ENCODE data around the gene TDP2.

Gene TDP2, protein sequence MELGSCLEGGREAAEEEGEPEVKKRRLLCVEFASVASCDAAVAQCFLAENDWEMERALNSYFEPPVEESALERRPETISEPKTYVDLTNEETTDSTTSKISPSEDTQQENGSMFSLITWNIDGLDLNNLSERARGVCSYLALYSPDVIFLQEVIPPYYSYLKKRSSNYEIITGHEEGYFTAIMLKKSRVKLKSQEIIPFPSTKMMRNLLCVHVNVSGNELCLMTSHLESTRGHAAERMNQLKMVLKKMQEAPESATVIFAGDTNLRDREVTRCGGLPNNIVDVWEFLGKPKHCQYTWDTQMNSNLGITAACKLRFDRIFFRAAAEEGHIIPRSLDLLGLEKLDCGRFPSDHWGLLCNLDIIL

GRCh38 chr6:24666641-24667377 is at the start of gene TDP2, which contains the start of gene ACOT13:
Gene TDP2 (minus strand): TSS chr6:24666899. CDS start chr6:24666862, 37 bp downstream.
Gene ACOT13 (plus strand): TSS chr6:24667077. CDS start chr6:24667264, 187 bp downstream.
- peak; percentile 97 for DNase-seq

DNA sequence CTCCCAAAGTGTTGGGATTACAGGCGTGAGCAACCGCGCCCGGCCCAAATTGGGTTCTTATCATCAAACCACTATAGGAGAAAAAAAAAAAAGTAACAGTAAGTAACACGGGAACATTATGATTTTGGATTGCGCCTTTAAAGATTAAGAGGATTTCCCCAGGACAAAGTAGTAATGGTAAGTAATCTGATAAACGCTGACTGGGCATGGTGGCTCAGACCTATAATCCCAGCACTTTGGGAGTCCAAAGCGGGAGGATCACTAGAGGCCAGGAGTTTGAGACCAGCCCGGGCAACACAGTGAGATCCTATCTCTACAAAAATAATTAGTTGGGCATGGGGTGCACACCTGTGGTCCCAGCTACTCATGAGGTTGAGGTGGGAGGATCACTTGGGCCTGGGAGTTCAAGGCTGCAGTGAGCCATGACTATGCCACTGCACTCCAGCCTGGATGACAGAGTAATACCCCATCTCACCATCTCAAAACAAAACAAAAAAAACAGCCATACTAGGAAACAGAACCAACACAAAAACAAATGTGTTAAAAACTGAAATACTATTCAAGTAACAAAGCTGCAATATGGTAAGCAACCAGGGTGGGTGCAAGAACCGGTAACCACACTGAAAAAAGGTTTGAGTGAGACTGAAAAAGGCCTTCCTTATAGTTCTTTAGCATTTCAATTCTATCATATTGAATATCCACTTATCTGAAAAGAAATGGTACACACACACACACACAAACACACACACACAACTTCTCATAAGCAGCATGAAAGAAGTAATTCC is 44.0 kb upstream of the TDP2 start:
- DNase-seq: no peak

DNA sequence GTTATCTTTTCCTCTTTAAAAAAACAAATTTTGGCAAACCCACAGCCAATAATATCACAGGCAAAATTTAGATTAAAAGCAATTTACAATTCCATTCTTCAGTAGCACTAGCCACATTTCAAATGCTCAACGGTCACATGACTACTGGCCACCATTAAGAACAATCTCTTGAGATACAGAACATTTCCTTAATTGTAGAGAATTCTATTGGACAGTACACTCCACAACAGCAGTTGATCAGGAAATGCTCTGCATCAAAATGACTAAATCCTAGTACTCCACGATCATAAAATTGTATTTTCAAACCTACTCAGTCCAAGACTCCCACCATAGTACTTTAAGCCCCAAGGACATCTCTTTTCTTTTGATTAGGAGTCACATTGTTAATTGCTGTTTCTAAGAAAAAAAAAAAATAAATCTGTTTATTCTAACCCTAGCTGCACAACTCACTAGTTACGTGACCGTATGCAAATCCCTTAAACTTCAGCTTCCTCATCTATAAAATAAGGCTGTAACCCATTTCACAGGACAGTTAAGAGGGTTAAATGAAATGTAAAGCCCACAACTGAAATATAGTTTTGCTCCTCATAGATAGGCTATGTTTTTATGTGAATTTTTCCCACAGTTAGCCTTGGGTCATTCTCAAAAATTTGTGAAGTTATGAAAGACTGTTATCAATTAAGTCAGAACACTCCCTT is 42.5 kb upstream of the TDP2 start:
- no peak for DNase-seq

DNA sequence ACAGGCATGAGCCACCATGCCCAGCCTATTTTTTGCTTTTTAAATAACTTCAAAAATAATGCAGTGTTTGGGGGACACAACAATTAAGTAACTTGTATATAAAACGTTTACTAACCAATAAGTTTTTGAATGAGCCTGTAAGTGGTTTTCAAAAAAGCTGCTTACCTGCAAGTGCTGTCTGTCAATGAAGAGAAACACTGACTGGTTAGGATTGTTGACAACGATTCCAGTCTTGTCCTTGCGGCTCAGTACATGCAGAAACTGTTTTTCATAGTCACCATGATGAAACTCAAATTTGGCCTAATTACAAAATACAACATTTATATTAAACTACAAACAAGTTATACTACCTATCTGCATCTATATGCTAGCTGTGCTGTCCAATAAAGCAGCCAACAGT is 41.9 kb upstream of the TDP2 start:
- DNase-seq: no peak

GRCh38 chr6:24704468-24704867 is 37.8 kb upstream of the TDP2 start:
- no peak for DNase-seq

DNA sequence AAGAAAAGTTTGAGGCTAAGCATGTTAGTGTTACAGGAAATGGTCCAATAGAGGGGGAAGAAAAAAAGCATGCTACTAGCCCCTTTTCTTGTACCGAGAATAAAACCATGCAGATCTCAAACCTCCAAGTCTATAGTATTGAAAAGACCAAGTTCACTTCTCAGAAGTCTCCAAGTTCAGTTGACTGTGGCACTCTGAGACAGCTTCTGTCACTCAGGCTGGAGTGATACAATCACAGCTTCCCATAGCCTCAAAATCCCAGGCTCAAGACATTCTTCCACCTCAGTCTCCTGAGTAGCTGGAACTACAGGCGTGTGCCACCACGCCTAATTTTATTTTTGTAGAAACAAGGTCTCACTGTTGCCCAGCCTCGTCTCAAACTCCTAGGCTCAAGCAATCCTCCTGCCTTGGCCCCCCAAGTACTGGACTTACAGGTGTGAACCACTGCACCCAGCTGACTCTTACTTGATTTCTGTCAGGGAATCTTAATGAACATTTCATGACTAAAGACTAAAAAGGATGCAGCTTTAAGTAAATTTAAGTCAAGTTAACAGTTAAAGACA is 36.1 kb upstream of the TDP2 start:
- DNase-seq: no peak

- DNase-seq: no peak
Observed at GRCh38 chr6:24699521-24700359, 33.0 kb upstream of the TDP2 start.

- DNase-seq: no peak
Observed at GRCh38 chr6:24696097-24696496, 29.4 kb upstream of the TDP2 start.

- DNase-seq: peak; percentile 38
Observed at GRCh38 chr6:24695635-24696034, 28.9 kb upstream of the TDP2 start.

- DNase-seq: no peak
Observed at GRCh38 chr6:24694198-24694597, 27.5 kb upstream of the TDP2 start.

DNA sequence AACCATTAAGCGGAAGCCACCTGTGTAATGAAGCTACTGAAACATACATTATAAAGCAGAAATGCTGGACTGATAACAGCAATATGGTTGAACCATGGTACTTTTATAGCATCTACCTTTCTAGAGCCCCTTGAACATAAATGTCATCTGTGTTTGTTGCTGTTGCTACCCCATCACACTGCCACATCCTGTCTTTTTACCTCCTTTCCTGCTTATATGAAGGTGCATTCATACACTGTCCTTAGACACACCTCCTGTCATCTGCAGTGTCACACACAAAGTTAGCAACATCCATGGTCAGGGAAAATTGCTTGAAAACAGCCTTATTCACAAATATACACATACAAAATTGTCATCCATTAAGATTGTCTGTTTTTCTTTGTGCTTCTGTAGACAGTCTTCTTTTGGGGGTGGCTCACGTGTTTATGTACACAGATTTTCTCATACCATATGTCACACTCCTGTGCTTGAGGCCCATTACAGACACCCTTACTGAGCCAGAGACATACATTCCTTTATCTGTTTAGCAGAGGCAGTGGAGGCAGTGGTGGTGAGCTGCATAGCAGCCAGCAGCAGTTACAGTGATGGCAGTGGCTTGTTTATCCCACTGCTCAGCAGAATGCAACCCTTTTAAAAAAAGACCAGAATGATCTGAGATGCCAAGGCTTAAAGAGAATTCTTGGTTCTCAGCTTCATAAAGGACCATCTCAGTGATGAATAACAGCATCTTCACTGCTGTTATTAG is 26.3 kb upstream of the TDP2 start:
- DNase-seq: no peak

DNA sequence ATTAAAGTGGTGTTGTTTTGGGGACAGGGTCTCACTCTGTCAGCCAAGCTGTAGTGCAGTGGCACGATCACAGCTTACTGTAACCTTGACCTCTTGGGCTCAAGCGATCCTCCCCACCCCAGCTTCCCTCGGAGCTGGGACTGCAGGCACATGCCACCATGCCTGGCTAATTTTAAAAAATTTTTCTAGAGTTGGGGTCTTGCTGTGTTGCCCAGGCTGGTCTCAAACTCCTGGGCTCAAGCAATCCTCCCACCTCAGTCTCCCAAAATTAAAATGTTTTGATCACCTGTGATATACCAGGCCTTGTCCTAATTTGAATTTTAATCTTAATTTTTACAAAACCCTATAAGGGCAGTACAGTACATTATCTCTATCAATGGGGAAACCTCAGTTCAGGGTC is 25.7 kb upstream of the TDP2 start:
- no peak for DNase-seq

GRCh38 chr6:24692003-24692402 is 25.3 kb upstream of the TDP2 start:
- no peak for DNase-seq

DNA sequence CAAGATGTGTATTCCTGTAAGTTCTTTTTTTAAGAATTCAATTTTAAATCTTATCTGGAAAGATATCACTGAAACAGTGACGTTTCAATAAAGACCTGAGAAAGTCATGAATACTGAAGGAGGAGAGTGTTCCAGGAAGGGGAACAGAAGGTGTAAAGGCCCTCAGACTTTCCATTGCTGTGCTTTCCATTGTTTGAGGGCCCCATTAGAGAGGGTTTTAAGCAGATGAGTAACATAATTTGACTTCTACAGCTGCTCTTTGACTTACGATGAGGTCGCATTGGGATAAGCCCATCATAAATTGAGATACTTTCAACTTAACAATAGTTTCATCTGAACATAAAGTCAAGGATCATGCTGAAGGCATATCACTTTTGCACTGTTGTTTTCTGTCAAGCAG is 24.9 kb upstream of the TDP2 start:
- no peak for DNase-seq

- DNase-seq: no peak
Observed at GRCh38 chr6:24690593-24690992, 23.9 kb upstream of the TDP2 start.

- DNase-seq: peak; percentile 35
Observed at GRCh38 chr6:24689964-24690363, 23.3 kb upstream of the TDP2 start.

- no peak for DNase-seq
Observed at GRCh38 chr6:24686946-24687345, 20.2 kb upstream of the TDP2 start.

DNA sequence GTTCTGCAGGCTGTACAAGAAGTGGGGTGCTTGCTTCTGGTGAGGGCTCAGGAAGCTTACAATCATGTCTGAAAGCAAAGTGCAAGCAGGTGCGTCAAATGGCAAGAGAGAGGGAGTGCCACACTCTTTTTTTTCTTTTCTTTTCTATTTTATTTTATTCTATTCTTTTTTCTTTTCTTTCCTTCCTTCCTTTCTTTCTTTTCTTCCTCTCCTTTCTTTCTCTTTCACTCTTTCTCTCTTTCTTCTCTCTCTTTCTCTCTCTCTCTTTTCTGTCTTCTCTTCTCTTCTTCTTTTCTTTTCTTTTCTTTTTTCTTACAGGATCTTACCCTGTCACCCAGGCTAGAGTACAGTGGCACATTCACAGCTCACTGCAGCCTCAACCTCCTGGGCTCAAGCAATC is 19.7 kb upstream of the TDP2 start:
- DNase-seq: no peak

GRCh38 chr6:24683297-24684296 is 16.9 kb upstream of the TDP2 start:
- DNase-seq: no peak

- no peak for DNase-seq
Observed at GRCh38 chr6:24680582-24680981, 13.9 kb upstream of the TDP2 start.
